ENCODE data around the gene ALLC.

The ALLC gene

GRCh38 chr2:3751251-3751650, 93.3 kb downstream of the ALLC start:
- Mint-ChIP-seq H3K4me1 (no peaks in the 10 kb centered on the region), H3K9me3 (no peaks in the 10 kb centered on the region), H3K27ac (no peak overlapping the region), H3K4me3 (no peak overlapping the region), H3K27me3 (peaks cover 11% of the 10 kb centered on the region), H3K36me3 (no peaks in the 10 kb centered on the region)
- DNase-seq (ENCODE audit: low spot score in 2 of 2) (no peak), ATAC-seq (ENCODE audit: low read depth) (no peak)

- no peaks in the 10 kb centered on the region for H3K9me3 Mint-ChIP-seq
- H3K36me3 Mint-ChIP-seq, result no peaks in the 10 kb centered on the region
- H3K27ac Mint-ChIP-seq, result no peak overlapping the region
- no peak overlapping the region for H3K4me3 Mint-ChIP-seq
- no peak for DNase-seq (ENCODE audit: low spot score in 2 of 2)
- no peaks in the 10 kb centered on the region for H3K4me1 Mint-ChIP-seq
- ATAC-seq (ENCODE audit: low read depth), result no peak
- peaks cover 11% of the 10 kb centered on the region for H3K27me3 Mint-ChIP-seq
These were observed 93.8 kb downstream of the ALLC start for GRCh38 chr2:3751806-3752205.

Measured in memory B cell (primary cell).